Activated CD4-positive, alpha-beta T cell treated with anti-CD3 and anti-CD28 coated beads, Interleukin-2, Interleukin-6, amounts not matched to agents 100 ng/mL and 50 ng/mL, durations not matched to agents 16 hours and 8 hours (primary cell): ENCODE data around the gene NSUN5.
"Not testable (repeated sequence)": the region's sequence is repeated elsewhere in the genome, so short reads cannot be mapped to it uniquely, and the experiment has no call there.

Source experiments
- DNase-seq: peaks from one replicate; pipeline ENCODE4 v3.0.0-alpha.2; 2020

NSUN5 gene

GRCh38 chr7:73308665-73309214 is at the start of gene NSUN5:
TSS of gene NSUN5 (minus strand) at chr7:73308826. CDS start at chr7:73308790, 36 bp downstream.
- DNase-seq: peak; percentile 95

- no peak for DNase-seq
Measured at GRCh38 chr7:73356159-73356558, 47.5 kb upstream of the NSUN5 start.

GRCh38 chr7:73354821-73355220 is 46.2 kb upstream of the NSUN5 start:
- DNase-seq: no peak

- DNase-seq: no peak
Measured at GRCh38 chr7:73354196-73354595, 45.6 kb upstream of the NSUN5 start.

GRCh38 chr7:73353243-73353642 is 44.6 kb upstream of the NSUN5 start:
- no peak for DNase-seq

GRCh38 chr7:73352784-73353183 is 44.2 kb upstream of the NSUN5 start:
- DNase-seq: no peak

- DNase-seq: no peak
Measured at GRCh38 chr7:73351447-73352167, 43.0 kb upstream of the NSUN5 start.

GRCh38 chr7:73350306-73351068 is 41.9 kb upstream of the NSUN5 start:
- no peak for DNase-seq

GRCh38 chr7:73349763-73350162 is 41.1 kb upstream of the NSUN5 start:
- no peak for DNase-seq

- no peak for DNase-seq
Measured at GRCh38 chr7:73345951-73346350, 37.3 kb upstream of the NSUN5 start.

- DNase-seq: no peak
Measured at GRCh38 chr7:73345538-73345937, 36.9 kb upstream of the NSUN5 start.

GRCh38 chr7:73343671-73344380 is 35.2 kb upstream of the NSUN5 start:
- no peak for DNase-seq

GRCh38 chr7:73342645-73343044 is 34.0 kb upstream of the NSUN5 start:
- no peak for DNase-seq

- peak; percentile 23 for DNase-seq
Measured at GRCh38 chr7:73341877-73342276, 33.3 kb upstream of the NSUN5 start.

- DNase-seq: no peak
Measured at GRCh38 chr7:73340514-73340913, 31.9 kb upstream of the NSUN5 start.

- no peak for DNase-seq
Measured at GRCh38 chr7:73338321-73338720, 29.7 kb upstream of the NSUN5 start.

- DNase-seq: no peak
Measured at GRCh38 chr7:73332447-73332846, 23.8 kb upstream of the NSUN5 start.

- no peak for DNase-seq
Measured at GRCh38 chr7:73330772-73331171, 22.1 kb upstream of the NSUN5 start.

GRCh38 chr7:73329861-73330581 is 21.4 kb upstream of the NSUN5 start:
- DNase-seq: no peak

- no peak for DNase-seq
Measured at GRCh38 chr7:73328696-73329095, 20.1 kb upstream of the NSUN5 start.

- not testable (repeated sequence) for DNase-seq
Measured at GRCh38 chr7:73327922-73328321, 19.3 kb upstream of the NSUN5 start, which contains the start of the genes FKBP6 and TRIM50. TSS of gene FKBP6 (plus strand) at chr7:73328161. CDS start at chr7:73328429, 268 bp downstream. TSS of gene TRIM50 (minus strand) at chr7:73328082. CDS start at chr7:73324787, 3,295 bp downstream.

GRCh38 chr7:73327449-73327848 is 18.8 kb upstream of the NSUN5 start:
- DNase-seq: not testable (repeated sequence)
